HG02938 (cell line): ENCODE measurements around the gene CFAP157.
"Not testable (repeated sequence)": the region's sequence is repeated elsewhere in the genome, so short reads cannot be mapped to it uniquely, and the experiment has no call there.

Source experiments
- ATAC-seq: cut with Tn5 transposase; IDR thresholded peaks from one replicate; pipeline ENCODE4 v1.9.1; 2021; ENCODE audit warnings: mild to moderate bottlenecking, moderate library complexity; ENCODE audit not compliant: unreplicated experiment

CFAP157 gene

GRCh38 chr9:127734747-127735529 lies 28.1 kb downstream of the CFAP157 start, which contains the start of gene TOR2A:
Gene TOR2A (minus strand): TSS chr9:127735294. CDS start chr9:127735270, 24 bp downstream.
- ATAC-seq = peak; percentile 76

- ATAC-seq = no peak
These were observed 28.9 kb downstream of the CFAP157 start for GRCh38 chr9:127735530-127736185.

GRCh38 chr9:127738666-127739065 lies 31.9 kb downstream of the CFAP157 start:
- ATAC-seq = no peak

- no peak for ATAC-seq
These were observed 33.0 kb downstream of the CFAP157 start for GRCh38 chr9:127739614-127740330.

GRCh38 chr9:127741831-127742434 lies 35.1 kb downstream of the CFAP157 start:
- no peak for ATAC-seq

GRCh38 chr9:127742435-127743088 lies 35.8 kb downstream of the CFAP157 start:
- ATAC-seq = no peak

GRCh38 chr9:127744398-127745110 lies 37.8 kb downstream of the CFAP157 start:
- ATAC-seq = no peak

GRCh38 chr9:127746959-127747569 lies 40.3 kb downstream of the CFAP157 start:
- no peak for ATAC-seq

GRCh38 chr9:127749090-127749787 lies 42.5 kb downstream of the CFAP157 start:
- ATAC-seq = no peak

GRCh38 chr9:127751269-127752054 lies 44.7 kb downstream of the CFAP157 start:
- no peak for ATAC-seq

GRCh38 chr9:127753148-127753547 lies 46.4 kb downstream of the CFAP157 start:
- ATAC-seq = no peak

- no peak for ATAC-seq
These were observed 46.8 kb downstream of the CFAP157 start for GRCh38 chr9:127753622-127754021.

- ATAC-seq = no peak
These were observed 47.6 kb downstream of the CFAP157 start for GRCh38 chr9:127754099-127755060.

GRCh38 chr9:127755061-127756060 lies 48.6 kb downstream of the CFAP157 start:
- no peak for ATAC-seq

- no peak for ATAC-seq
These were observed 49.4 kb downstream of the CFAP157 start for GRCh38 chr9:127756233-127756632.

- ATAC-seq = not testable (repeated sequence)
These were observed 50.0 kb downstream of the CFAP157 start for GRCh38 chr9:127756776-127757175.
